C4-2B (cell line): ENCODE results near the gene HPCAL1.

Experiments used
- ZFX ChIP-seq: fragments of 450-650 bp; IDR thresholded peaks from 2 replicates; pipeline ENCODE4 v1.6.1; 2017
- TF ChIP-seq, protein P1 (sequence below): fragments of 450-650 bp; conservative IDR thresholded peaks from 2 replicates; pipeline ENCODE4 v1.5.1; 2017; ENCODE audit warnings: mild to moderate bottlenecking

DNA sequence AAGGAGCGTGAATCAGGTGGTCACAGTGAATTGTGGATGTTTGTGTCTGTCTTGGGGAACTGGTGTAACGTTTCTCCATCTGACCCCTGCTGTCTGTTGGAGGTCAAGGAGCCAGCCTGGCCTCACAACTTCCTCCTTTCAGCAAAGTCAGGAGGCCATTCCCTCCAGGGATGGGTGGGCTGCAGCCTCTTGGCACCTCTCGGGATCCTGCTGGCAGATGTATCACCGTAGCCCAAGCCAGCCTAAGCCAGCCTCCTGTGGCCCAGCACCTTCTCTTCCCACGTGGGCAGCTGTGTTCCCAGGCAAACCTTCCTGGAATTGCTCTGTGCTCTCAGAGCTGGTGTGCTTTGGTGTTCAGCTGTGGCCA, 30.5 kb downstream of the HPCAL1 start:
- TF ChIP-seq, protein P1, sequence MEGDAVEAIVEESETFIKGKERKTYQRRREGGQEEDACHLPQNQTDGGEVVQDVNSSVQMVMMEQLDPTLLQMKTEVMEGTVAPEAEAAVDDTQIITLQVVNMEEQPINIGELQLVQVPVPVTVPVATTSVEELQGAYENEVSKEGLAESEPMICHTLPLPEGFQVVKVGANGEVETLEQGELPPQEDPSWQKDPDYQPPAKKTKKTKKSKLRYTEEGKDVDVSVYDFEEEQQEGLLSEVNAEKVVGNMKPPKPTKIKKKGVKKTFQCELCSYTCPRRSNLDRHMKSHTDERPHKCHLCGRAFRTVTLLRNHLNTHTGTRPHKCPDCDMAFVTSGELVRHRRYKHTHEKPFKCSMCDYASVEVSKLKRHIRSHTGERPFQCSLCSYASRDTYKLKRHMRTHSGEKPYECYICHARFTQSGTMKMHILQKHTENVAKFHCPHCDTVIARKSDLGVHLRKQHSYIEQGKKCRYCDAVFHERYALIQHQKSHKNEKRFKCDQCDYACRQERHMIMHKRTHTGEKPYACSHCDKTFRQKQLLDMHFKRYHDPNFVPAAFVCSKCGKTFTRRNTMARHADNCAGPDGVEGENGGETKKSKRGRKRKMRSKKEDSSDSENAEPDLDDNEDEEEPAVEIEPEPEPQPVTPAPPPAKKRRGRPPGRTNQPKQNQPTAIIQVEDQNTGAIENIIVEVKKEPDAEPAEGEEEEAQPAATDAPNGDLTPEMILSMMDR = no peak
- TF ChIP-seq ZFX = no peak
